GM19467 (cell line): Measurements from ENCODE around the gene GFPT1.
"Not testable (repeated sequence)": the region's sequence is repeated elsewhere in the genome, so short reads cannot be mapped to it uniquely, and the experiment has no call there.

ENCODE experiments used
- ATAC-seq: cut with Tn5 transposase; IDR thresholded peaks from one replicate; pipeline ENCODE4 v1.9.1; 2021; ENCODE audit warnings: mild to moderate bottlenecking, moderate library complexity; ENCODE audit not compliant: unreplicated experiment

GFPT1 gene

DNA sequence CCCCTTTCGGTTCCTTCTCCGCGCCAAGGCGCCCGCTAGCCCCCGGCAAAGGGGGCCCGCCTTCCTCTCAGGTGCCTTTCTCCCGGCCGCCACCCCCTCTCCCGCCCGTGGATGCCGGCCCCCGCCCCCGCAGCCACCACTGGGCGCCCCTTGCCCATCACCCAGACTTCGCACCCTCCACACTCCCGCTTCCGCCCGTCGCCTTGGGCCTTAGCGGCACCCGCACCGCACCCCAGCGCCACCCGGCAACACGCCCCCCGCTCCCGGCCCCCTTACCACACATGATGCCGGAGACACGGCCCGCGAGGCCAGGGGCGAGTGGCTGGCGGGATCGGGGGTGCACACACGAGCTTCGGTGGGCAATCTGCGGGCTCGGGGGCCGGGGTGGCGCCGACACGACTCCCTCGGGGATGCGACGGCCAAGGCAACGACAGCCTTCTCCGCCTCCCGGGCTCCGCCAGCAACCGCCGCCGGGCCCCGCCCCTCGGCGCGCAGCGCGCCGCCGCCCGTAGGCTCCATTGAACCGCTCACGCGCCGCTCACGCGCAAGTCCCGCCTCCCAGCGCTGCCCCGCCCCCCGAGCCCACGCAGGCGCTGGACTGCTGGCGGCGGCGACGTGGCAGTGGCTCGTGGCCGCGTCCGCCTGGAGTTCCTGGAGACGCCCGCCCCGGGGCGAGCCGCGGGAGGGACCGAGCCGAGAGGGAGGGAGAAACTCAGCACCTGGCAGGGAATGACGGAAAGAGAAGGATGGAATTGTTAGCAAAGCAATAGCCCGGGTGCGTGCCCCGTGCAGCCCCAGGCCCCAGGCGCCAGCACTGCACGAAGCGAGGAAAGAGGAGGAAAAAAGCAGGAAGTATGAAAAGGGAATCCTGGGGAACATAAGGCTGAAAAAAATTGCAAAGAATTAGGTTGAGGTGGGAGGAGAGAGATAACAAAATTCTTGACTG lies at the start of gene GFPT1:
Gene GFPT1, minus strand, starts transcription at position 439 of the 946 bp plus-strand sequence. Its CDS starts 156 bp downstream, at position 283.
- peak; percentile 80 for ATAC-seq

DNA sequence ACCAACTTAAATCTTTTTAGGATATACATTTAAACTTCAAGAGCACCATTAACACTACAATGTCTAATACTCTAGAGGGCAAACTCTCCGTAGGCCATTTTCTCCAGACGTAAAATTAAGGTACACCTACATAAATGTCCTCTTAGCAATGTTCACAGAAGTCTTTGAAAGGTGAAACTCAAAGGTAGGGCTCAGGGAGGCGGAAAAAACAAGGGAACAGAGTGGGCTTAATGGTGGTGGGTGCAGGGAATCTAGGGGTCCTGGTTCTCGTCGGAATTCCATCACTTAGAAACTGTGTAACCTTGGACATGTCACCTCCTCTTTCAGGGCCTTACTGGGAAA lies 49.5 kb upstream of the GFPT1 start:
- ATAC-seq = no peak

DNA sequence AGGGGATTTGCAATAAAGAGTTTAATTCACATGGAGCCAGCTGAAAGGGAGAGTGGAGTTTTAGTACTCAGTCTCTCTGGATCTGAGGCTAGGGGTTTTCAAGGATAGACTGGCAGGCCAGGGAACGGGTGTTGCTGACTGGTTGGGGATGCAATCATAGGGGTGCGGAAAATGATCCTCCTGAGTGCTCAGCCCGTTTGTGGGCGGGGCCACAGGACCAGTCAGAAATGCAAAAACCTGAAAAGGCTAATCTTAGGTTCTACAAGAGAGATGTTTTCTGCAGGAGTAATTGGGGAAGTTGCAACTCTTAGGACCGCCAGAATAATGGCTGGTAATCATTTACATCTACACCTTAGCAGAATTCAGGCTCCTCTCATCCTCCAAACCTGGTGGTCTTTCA lies 47.7 kb upstream of the GFPT1 start:
- no peak for ATAC-seq

DNA sequence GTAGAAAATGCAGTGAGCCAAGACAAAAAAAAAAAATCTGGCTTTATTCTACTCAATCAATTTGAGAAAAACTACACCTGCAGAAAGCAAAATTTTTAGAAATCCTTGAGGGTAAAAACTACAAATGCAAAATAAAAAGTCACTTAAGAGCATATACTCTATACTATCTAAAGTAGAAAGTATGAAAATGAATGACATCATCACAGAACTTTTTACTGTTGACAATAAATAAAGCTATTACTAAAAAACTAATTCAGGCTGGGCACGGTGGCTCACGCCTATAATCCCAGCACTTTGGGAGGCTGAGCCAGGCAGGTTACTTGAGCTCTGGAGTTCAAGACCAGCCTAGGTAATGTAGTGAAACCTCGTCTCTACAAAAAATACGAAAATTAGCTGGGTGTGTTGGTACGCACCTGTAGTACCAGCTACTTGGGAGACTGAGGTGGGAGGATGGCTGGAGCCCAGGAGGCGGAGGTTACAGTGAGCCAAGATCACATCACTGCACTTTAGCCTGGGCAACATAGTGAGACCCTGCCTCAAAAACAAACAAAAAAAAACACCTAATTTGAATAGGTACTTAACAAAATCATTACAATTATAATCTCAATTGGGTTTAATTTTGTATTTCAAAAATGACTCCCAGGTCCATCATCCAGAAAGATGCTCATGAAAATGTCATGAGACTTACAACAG lies 42.6 kb upstream of the GFPT1 start:
- no peak for ATAC-seq

DNA sequence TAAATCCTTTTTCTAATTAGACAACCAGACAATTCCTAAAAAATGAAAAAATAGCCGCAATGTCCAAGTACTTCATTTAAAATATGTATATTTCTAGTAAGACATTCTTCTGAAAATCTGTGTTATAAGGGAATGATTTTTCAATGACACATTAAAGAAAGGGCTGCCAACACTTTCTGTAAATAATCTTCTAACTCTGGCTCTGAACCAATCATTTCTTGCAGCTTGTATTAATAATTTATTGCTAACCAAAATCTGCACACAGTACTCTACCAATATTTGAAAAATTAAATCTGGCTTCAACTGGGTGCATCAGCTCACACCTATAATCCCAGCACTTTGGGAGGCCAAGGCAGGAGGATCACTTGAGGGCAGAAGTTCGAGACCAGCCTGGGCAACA lies 42.0 kb upstream of the GFPT1 start:
- no peak for ATAC-seq

DNA sequence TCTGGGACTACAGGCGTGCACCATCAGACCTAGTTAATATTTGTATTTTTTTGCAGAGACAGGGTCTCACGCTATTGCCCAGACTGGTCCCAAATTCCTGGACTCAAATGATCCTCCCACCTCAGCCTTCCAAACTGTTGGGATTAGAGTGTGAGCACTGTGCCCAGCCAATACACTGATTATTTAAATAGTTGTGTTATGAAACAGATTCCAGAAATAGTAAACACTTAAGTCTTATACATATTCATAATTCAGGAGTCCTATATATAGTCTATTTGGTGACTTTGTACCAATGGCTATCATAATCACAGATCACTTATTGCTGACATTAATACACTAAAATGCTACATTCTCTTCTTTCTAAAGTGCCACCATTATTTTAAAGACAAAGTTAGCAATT lies 37.4 kb upstream of the GFPT1 start:
- no peak for ATAC-seq

DNA sequence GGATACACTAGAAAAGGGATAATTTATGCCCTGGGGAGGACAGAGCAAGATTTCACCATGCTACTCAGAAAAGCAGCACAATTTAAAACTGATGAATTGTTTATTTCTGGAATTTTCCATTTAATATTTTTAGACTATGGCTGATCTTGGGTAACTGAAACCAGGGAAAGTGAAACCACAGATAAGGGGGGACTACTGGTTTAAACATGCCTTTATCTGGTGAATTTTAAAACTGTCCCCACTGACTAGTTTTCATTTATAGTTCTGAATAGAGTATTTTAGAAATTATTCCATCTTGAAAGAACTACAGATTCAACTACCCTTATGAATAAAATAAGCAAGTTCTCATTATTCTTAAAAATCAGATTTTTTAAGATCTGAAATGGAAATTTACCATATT lies 35.2 kb upstream of the GFPT1 start:
- no peak for ATAC-seq

DNA sequence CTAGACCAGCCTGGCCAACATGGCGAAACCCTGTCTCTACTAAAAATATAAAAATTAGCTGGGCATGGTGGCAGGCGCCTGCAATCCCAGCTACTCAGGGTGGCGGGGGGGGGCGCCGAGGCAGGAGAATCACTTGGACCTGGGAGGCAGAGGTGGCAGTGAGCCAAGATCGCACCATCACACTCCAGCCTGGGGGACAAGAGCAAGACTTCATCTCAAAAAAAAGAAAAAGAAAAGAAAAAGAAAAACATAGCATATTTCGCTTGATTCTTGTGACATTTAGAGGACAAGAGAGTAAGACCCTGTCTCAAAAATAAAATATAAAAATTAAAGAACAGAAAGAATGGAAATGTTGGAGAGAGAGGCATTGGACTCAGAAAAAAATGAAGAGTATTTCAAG lies 32.1 kb upstream of the GFPT1 start:
- not testable (repeated sequence) for ATAC-seq

DNA sequence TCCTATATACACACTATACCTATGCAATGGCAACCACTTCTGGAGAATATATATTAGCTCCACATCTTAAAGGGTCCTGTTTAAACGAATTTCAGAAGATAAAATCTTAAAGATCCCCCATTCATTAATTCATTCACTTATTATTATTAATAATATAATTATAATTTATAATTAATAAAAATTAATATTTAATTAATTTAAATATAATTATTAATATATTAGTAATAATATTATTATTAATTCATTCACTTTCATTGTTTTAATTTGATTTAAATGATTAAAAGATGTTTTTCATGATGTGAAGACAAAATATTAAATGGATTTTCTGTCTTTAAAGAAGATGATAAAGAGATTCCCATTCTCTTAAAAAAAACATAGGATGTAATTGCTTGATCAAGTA lies 29.1 kb upstream of the GFPT1 start:
- ATAC-seq = no peak

DNA sequence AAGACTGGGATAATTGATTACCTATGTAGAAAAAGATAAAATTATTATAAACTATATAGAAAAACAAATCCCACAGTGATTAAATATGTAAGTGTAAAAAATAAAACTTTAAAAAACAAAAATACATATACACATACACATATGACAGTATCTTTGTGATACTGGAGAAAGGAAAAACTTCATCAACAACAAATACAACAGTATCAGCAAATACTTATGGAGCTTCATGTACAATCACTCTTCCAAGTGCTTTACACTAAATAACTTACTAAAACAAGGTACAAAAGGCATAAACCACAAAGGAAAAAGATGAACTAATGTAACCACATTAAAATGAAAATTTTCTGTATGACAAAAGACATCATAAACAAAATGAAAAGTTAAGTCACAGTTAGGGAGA lies 24.1 kb upstream of the GFPT1 start:
- no peak for ATAC-seq

DNA sequence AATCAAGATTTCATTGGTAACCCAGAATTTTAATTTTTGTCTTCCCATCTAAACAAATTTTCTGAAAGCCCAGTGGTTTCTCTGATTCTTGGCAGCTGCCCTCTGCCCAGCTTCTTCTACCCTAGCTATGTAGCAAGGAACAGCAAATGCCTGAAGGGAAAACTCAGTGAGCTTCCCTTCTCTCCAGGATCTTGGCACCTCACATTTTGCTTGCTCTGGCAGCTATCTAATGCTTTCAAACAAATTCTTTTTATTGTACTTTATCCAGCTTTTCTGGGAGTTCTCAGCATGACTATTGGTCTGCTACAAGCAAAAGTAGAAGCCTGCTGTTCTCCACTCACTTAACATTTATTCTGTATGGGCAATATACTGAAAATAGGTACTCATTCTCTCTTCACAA lies 18.3 kb upstream of the GFPT1 start:
- no peak for ATAC-seq

DNA sequence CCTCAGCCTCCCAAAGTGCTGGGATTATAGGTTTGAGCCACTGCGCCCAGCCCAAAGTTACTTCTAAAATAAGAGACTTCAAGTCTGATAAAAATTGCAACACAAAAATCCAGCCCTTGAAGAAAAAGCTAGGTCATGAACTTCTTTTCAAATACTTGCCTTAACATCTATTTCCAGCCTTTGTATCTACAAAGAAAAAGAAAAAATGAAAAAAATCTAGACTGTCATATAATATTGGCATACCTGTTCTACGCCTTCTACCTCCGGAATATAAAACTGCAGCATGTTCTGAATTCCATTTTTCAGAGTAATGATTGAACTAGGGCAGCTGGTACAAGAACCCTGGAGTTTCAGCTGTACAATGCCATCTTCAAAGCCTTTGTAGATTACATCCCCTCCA lies 13.1 kb upstream of the GFPT1 start:
- ATAC-seq = no peak

DNA sequence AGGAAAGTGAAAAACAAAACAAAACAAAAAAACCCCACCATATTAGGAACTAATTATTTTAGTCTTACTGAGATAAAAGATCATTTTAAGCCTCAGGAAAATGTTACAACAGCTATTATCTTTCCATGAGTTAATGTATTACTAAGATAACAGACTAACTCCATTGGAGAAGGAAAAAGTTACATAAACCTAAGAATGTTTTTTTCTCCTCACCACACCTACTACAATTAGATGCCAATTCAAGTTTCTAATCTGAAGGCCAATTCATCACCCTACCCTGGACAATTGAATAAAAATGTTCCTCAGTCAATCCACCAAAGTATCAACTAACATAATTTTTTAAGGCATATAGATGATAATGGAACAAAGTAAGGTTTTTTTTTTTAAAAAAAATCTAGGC lies 10.2 kb upstream of the GFPT1 start:
- ATAC-seq = no peak

DNA sequence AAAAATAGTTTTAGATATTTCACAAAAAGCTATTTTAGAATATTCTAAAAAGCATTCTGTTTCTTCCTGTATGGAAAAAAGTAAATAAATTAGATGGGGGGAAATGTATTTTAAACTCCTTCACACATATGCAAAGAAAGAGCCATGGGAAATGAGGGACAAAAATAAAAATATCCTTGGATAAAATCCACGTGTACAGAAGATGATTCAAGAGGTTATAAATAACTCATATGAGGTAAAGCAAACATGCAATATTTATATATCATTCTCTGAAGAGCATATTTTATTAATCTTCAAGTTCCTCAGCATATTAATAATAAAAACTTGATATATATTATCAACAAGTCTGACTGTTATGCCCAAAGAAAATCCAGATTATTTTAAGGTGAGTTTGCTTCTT lies 8.8 kb upstream of the GFPT1 start:
- no peak for ATAC-seq

DNA sequence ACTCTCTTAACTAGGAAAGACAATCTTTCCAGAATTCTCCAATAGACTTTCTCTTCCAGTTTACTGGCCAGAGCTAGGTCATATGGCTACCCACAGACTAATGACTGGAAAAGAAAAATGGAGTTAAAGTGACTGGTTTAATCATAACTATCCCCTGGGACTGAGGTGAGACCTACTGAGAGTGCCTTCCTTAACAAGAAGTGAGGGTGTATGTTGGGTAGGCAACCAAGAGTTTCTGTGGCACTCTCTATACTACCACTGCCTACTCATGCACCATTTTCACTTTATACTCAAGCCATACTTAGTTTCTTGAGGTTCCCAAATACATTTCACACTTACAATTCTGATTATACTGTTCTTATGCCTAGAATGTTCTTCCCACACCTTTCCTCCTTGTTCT lies 6.9 kb upstream of the GFPT1 start:
- ATAC-seq = no peak

DNA sequence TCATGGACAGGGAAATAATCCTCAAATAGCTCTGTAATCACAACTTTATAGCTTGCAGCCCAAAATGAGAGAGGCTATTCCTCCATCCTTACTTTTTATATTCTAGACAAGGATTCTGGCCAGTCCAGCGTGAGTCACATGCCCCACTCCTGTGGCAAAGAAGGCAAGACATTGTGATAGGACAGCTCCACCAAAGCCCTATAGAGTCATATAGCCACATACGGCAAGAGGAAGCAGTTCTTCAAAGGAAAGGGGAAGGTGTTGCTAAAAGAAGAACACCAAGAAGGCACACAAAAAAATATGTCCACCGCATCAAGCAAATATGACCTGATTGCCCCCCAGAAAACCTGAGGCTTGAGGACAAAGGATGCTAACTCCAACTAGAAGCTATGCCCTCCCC lies 3.4 kb upstream of the GFPT1 start:
- ATAC-seq = no peak

DNA sequence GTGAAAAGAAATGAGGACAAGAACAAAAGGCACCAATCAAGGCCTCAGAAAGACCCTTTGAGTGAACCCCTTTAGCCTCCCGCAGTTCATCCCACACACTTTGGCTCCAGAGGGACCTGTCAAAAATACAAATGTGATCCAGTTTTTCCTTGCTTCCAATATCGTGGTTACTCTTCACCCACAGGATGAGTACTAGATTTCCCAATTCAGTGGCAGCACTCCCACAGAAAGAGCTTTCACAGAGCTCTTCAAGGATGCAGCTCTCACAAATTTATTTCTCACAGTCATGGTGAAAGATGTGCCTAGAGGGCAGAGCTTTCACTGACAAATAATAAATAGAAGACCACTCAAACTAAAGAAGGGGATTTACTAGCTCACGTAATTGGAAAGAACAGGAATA lies 3.0 kb upstream of the GFPT1 start:
- no peak for ATAC-seq

DNA sequence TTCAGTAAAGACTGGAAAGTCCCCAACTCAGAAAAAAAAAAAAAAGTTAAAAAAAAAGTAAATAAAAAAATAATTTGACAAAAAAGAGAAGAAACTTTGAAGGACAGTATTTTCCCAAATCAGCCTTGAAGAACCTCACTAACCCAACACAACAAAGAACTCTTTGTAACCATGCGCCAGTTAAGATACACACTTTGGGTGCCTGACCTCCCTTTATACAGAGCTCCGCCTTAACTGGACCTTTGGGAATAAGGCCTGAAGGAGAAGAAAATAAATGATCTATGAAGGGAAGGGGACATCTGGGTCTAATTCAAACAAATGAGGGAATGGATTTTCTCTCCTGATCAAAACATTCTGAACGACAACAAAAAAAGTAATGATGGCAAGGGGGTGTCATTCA lies 2.2 kb upstream of the GFPT1 start:
- ATAC-seq = no peak

DNA sequence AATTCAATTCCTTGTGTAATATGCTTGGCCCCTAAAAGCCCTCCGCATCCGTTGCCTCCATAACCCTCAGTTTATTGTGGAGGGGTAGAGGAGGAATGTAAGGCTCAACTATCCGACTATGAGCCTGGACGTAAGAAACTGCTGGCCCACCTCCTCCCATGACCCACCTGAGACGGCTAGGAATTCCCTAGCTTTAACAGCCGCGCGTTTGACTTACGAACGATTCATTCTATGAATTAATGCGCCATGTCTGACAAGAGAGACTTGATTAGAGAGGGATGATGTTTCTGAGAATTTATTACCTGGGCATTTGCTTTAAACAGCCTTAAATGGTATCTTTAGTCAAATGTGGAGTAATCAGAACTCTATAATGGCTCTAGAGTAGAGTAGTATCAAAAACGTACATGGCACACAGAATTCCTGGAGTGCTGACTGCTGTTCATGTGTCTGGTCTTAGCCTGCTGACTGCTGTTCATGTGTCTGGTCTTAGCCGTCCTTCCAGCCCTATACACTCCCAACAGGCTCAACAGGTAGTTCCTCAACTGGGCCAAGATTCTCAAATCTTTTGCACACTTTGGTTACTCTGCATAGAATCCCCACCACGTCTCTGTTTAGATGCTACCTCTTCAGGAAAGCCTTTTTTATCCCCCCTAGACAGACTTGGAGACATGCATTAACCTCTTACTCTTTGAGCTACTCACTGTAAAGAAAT lies 899 bp upstream of the GFPT1 start:
- ATAC-seq = no peak

DNA sequence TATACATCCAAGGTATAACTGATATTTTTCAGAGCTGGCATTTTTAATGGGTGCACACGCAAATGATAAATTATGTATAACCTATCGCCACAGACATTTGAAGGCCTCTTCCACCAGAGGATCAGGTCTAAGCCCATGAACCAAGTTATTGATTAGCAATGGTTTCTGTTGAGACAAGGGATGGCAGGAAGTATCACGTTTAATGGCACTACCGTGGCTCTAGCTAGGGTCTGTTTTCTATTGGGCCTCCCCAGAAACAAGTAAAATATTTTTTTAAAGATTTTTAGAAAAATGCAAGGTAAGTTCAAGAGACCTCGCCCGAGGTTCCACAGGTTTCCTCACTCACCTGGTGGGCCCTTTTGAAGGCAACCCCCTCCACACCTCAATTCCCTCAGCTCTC lies 667 bp downstream of the GFPT1 start:
- ATAC-seq = peak; percentile 9

DNA sequence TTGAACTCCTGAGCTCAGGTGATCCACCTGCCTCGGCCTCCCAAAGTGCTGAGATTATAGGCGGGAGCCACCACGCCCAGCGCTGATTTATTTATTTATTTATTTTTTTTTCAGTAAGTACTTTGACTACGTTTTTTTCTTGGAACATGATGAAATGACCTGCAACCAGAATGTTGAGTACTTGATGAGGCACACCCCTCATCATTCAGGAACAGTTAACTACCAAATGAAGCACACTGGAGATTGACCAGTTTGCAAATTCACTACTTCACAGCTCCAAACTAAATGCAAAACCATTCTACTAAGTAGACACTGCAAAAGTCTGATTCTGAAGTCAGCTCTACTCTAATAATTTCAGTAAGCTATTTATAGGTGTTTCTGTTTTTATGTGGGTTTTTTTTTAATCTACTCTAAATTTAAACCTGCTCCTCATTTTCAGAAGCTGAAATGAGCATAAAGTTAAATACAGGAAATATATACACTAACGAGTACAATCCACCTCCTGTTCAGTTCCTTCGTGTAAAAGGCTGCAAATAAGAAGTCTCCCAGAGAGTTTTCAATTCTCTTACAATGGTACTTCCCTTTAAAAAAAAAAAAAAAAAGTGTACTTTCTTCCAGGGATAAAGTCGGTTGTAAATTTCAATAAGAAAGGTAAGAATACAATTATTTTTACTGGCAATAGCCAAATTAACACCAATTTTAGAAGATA lies 1.4 kb downstream of the GFPT1 start:
- ATAC-seq = no peak
